Measurements from ENCODE around the gene ITGA11. TPM values are rescaled to one million over a fixed set of nuclear protein-coding genes. Genes with fewer than 3 reads are reported as not detected.

The ITGA11 gene
- total RNA-seq, 2 donors from 2014 or later: 0.99 to 1.0 TPM

DNA sequence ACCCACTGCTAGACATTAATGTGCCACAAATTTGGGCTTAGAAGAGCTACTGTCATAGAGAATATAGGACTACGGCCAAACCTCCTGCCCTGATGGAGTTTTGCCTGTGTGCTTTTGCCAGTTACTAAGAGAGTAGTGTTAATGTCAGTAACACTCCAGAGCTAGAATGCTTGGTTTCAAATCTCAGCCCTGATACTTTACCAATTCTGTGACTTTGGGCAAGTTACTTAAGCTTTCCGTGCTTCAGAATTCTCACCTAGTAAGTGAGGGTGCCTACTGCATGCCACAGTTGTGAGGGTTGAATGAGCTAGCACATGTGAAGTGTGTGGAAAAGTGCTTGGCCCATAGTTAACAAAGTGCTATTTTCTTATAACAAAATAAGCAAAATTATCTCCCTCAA lies 10.9 kb upstream of the ITGA11 start:
- no peaks in the 10 kb centered on the region for H3K36me3 ChIP-seq (replicated peaks in 1 of 2; ENCODE audit: insufficient read depth in 1 of 2, low read depth in 2 of 2)
- no peak for ATAC-seq

GRCh38 chr15:68442041-68442440 lies 10.1 kb upstream of the ITGA11 start:
- no peaks in the 10 kb centered on the region for H3K9me3 ChIP-seq
- no peak for ATAC-seq
- no peaks in the 10 kb centered on the region for H3K27me3 ChIP-seq
- no peaks in the 10 kb centered on the region for H3K4me1 ChIP-seq
- no peak for DNase-seq
- no peaks in the 10 kb centered on the region for H3K36me3 ChIP-seq (replicated peaks in 1 of 2; ENCODE audit: insufficient read depth in 1 of 2, low read depth in 2 of 2)
- intact Hi-C loops (cut with DNase I): no loop called here
- no peak overlapping the region for H3K4me3 ChIP-seq
- H3K27ac ChIP-seq: no peak overlapping the region
- no peak for TF ChIP-seq POLR2A (IDR thresholded peaks at IDR 0.05)
- WGBS, 2 donors: 64 to 71% methylated on average over 4 of the region's 4 CpGs

More for the DNA sequence above, 10.9 kb upstream of the ITGA11 start:
- no peak for DNase-seq
- intact Hi-C loops (cut with DNase I): no loop called here
- Histone ChIP-seq H3K27ac (no peak overlapping the region), H3K9me3 (no peaks in the 10 kb centered on the region), H3K4me1 (no peaks in the 10 kb centered on the region), H3K27me3 (no peaks in the 10 kb centered on the region), H3K4me3 (no peak overlapping the region)
- TF ChIP-seq POLR2A (IDR thresholded peaks at IDR 0.05): no peak
- 74 to 79% methylated on average over 2 of the region's 2 CpGs for WGBS, 2 donors

DNA sequence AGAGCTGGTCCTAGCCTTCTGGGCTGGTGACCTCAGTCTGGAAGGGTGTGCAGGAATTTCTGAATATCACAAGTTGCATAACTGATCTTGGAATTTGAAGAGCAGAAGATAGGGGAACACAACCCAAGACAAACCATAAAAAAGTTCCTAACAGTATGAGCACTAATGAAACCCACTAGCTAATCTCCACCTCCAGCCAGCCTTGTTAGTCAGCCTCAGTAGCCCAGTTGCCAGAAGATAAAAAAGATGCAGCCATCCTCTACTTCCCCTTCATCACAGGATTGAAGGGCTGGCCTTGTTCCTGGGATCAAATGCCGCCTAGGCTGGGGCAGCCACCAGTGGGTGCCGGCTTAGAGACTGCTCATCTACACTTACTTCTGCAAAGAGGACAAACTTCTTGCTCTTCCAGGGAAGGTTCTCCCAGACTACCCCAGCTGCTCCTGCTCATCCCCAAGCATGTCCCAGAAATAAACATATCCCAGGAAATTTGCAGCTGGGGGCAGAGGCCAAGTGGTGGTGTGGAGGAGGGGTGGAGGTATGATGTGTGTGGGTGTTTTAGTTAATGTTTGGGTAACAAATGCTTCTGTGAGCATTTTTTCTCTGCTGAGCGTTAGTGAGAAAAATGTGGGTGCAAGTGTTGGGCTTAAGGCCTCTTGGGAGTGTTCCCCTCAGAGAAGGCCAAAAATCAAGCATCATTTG lies 9.2 kb upstream of the ITGA11 start:
- H3K4me3 ChIP-seq: no peak overlapping the region
- 62 to 64% methylated on average over 3 of the region's 3 CpGs for WGBS, 2 donors
- H3K36me3 ChIP-seq (replicated peaks in 1 of 2; ENCODE audit: insufficient read depth in 1 of 2, low read depth in 2 of 2): no peaks in the 10 kb centered on the region
- H3K27ac ChIP-seq: no peak overlapping the region
- no peaks in the 10 kb centered on the region for H3K9me3 ChIP-seq
- TF ChIP-seq CTCF (IDR thresholded peaks at IDR 0.05) (no peak), POLR2A (IDR thresholded peaks at IDR 0.05) (no peak)
- intact Hi-C loops (cut with DNase I): no loop called here
- no peaks in the 10 kb centered on the region for H3K4me1 ChIP-seq
- no peak for DNase-seq
- H3K27me3 ChIP-seq: no peaks in the 10 kb centered on the region
- no peak for ATAC-seq

GRCh38 chr15:68440136-68440535 lies 8.2 kb upstream of the ITGA11 start:
- intact Hi-C loops (cut with DNase I): no loop called here
- TF ChIP-seq POLR2A (IDR thresholded peaks at IDR 0.05) (no peak), CTCF (IDR thresholded peaks at IDR 0.05) (no peak)
- no peaks in the 10 kb centered on the region for H3K27me3 ChIP-seq
- H3K9me3 ChIP-seq: no peaks in the 10 kb centered on the region
- ATAC-seq (no peak), DNase-seq (no peak)
- H3K36me3 ChIP-seq (replicated peaks in 1 of 2; ENCODE audit: insufficient read depth in 1 of 2, low read depth in 2 of 2): no peaks in the 10 kb centered on the region
- H3K27ac ChIP-seq: no peak overlapping the region
- H3K4me1 ChIP-seq: no peaks in the 10 kb centered on the region
- 72 to 91% methylated on average over 1 of the region's 1 CpG for WGBS, 2 donors
- no peak overlapping the region for H3K4me3 ChIP-seq

- DNase-seq (no peak), ATAC-seq (no peak)
- Histone ChIP-seq H3K36me3 (replicated peaks in 1 of 2; ENCODE audit: insufficient read depth in 1 of 2, low read depth in 2 of 2) (no peaks in the 10 kb centered on the region), H3K27me3 (no peaks in the 10 kb centered on the region), H3K4me1 (no peaks in the 10 kb centered on the region), H3K9me3 (no peaks in the 10 kb centered on the region), H3K27ac (no peak overlapping the region), H3K4me3 (no peak overlapping the region)
- TF ChIP-seq POLR2A (IDR thresholded peaks at IDR 0.05): no peak
- TF ChIP-seq CTCF (IDR thresholded peaks at IDR 0.05): no peak
- WGBS, 2 donors: 62 to 83% methylated on average over 5 of the region's 5 CpGs
- intact Hi-C loops (cut with DNase I): no loop called here
Observed at GRCh38 chr15:68439506-68439905, 7.5 kb upstream of the ITGA11 start.

DNA sequence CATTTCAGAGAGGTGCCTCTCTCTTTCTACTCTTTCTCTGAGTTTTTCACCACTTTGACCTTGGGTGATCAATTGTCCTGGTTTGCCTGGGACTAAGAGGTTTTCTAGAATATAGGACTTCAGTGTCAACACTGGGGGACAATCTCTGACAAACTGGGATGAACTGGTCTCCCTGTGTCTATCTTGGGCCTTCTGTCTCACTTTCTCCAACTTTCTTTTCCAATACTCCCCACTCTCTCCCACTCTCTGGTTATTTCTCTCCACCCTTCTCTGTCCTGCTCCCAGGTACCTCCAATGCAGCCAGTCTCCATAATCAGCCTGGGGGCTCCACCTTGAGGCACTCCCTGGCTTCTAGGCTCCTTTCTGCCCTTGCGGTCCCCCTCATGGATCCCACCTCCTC lies 4.7 kb upstream of the ITGA11 start:
- ATAC-seq: no peak
- Histone ChIP-seq H3K36me3 (replicated peaks in 1 of 2; ENCODE audit: insufficient read depth in 1 of 2, low read depth in 2 of 2) (no peaks in the 10 kb centered on the region), H3K9me3 (no peaks in the 10 kb centered on the region), H3K27ac (no peak overlapping the region), H3K27me3 (peaks cover 0 to 6% of the 10 kb centered on the region in 2 donors), H3K4me1 (peaks cover 8% of the 10 kb centered on the region), H3K4me3 (no peak overlapping the region)
- WGBS, 2 donors: 53 to 63% methylated on average over 1 of the region's 1 CpG
- intact Hi-C loops (cut with DNase I): no loop called here
- TF ChIP-seq POLR2A (IDR thresholded peaks at IDR 0.05): no peak
- no peak for TF ChIP-seq CTCF (IDR thresholded peaks at IDR 0.05)
- no peak for DNase-seq
